Measurements from ENCODE around the gene GRAMD1B. TPM values are rescaled to one million over a fixed set of nuclear protein-coding genes. Genes with fewer than 3 reads are reported as not detected.

The GRAMD1B gene
- total RNA-seq, 2 donors from 2014 or later: 28.8 to 39.6 TPM

DNA sequence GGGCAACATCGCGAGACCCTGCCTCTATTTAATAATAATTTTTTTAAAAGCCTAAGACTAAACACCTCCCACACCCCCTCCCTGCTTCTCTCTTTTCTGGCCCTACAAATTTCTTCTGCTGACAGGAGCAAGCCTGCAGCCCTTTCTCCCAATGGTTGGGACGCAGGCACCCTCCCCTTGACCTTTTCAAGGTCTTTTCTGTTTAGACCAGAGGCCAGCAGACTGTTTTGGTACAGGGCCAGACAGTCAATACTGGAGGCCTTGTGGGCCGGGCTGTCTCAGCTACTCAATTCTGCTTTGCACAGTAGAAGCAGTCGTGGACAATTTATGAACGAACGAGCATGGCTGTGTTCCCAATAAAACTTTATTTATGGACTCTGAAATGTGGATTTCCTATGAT lies 132.1 kb downstream of the GRAMD1B start:
- Histone ChIP-seq H3K9me3 (ENCODE audit: control insufficient read depth, low read length) (no peaks in the 10 kb centered on the region), H3K4me1 (ENCODE audit: control insufficient read depth, insufficient read depth, low read length) (peaks cover 22% of the 10 kb centered on the region), H3K4me3 (ENCODE audit: low read length) (no peak overlapping the region), H3K9ac (ENCODE audit: extremely low read depth, low read length, poor library complexity, severe bottlenecking) (no peak overlapping the region), H3K36me3 (ENCODE audit: control insufficient read depth, insufficient read depth, low read length) (peaks cover 10% of the 10 kb centered on the region), H3K27ac (ENCODE audit: low read depth, low read length) (no peak overlapping the region), H3K27me3 (ENCODE audit: control insufficient read depth, insufficient read depth, low read length, poor library complexity, severe bottlenecking) (no peaks in the 10 kb centered on the region)
- peaks cover 1% of the 10 kb centered on the region for H3K27me3 Mint-ChIP-seq (ENCODE audit: insufficient read depth)
- H3K27ac Mint-ChIP-seq: no peak overlapping the region
- WGBS, 2 experiments (ENCODE audit: insufficient coverage in 1 of 2, insufficient read length in 1 of 2): 95 to 96% methylated on average over 7 of the region's 7 CpGs
- peaks cover 38% of the 10 kb centered on the region for H3K4me1 Mint-ChIP-seq
- no peak overlapping the region for H3K4me3 Mint-ChIP-seq
- no peaks in the 10 kb centered on the region for H3K36me3 Mint-ChIP-seq (ENCODE audit: low read depth)
- TF ChIP-seq, protein P1, sequence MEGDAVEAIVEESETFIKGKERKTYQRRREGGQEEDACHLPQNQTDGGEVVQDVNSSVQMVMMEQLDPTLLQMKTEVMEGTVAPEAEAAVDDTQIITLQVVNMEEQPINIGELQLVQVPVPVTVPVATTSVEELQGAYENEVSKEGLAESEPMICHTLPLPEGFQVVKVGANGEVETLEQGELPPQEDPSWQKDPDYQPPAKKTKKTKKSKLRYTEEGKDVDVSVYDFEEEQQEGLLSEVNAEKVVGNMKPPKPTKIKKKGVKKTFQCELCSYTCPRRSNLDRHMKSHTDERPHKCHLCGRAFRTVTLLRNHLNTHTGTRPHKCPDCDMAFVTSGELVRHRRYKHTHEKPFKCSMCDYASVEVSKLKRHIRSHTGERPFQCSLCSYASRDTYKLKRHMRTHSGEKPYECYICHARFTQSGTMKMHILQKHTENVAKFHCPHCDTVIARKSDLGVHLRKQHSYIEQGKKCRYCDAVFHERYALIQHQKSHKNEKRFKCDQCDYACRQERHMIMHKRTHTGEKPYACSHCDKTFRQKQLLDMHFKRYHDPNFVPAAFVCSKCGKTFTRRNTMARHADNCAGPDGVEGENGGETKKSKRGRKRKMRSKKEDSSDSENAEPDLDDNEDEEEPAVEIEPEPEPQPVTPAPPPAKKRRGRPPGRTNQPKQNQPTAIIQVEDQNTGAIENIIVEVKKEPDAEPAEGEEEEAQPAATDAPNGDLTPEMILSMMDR (conservative IDR thresholded peaks at IDR 0.05): no peak
- no peaks in the 10 kb centered on the region for H3K9me3 Mint-ChIP-seq
- DNase-seq: no peak

GRCh38 chr11:123562829-123563228 lies 132.8 kb downstream of the GRAMD1B start:
- peaks cover 22% of the 10 kb centered on the region for H3K4me1 ChIP-seq (ENCODE audit: control insufficient read depth, insufficient read depth, low read length)
- no peak overlapping the region for H3K4me3 Mint-ChIP-seq
- no peak overlapping the region for H3K4me3 ChIP-seq (ENCODE audit: low read length)
- no peaks in the 10 kb centered on the region for H3K27me3 ChIP-seq (ENCODE audit: control insufficient read depth, insufficient read depth, low read length, poor library complexity, severe bottlenecking)
- peaks cover 38% of the 10 kb centered on the region for H3K4me1 Mint-ChIP-seq
- 94 to 96% methylated on average over 8 of the region's 8 CpGs for WGBS, 2 experiments (ENCODE audit: insufficient coverage in 1 of 2, insufficient read length in 1 of 2)
- DNase-seq: no peak
- TF ChIP-seq, protein P1 (conservative IDR thresholded peaks at IDR 0.05): no peak
- H3K27ac Mint-ChIP-seq: no peak overlapping the region
- H3K36me3 ChIP-seq (ENCODE audit: control insufficient read depth, insufficient read depth, low read length): peaks cover 10% of the 10 kb centered on the region
- no peaks in the 10 kb centered on the region for H3K9me3 Mint-ChIP-seq
- no peaks in the 10 kb centered on the region for H3K9me3 ChIP-seq (ENCODE audit: control insufficient read depth, low read length)
- H3K9ac ChIP-seq (ENCODE audit: extremely low read depth, low read length, poor library complexity, severe bottlenecking): no peak overlapping the region
- peaks cover 1% of the 10 kb centered on the region for H3K27me3 Mint-ChIP-seq (ENCODE audit: insufficient read depth)
- no peak overlapping the region for H3K27ac ChIP-seq (ENCODE audit: low read depth, low read length)
- H3K36me3 Mint-ChIP-seq (ENCODE audit: low read depth): no peaks in the 10 kb centered on the region

- H3K4me1 ChIP-seq (ENCODE audit: control insufficient read depth, insufficient read depth, low read length): peaks cover 16% of the 10 kb centered on the region
- H3K9me3 Mint-ChIP-seq: no peaks in the 10 kb centered on the region
- H3K36me3 ChIP-seq (ENCODE audit: control insufficient read depth, insufficient read depth, low read length): peaks cover 10% of the 10 kb centered on the region
- H3K36me3 Mint-ChIP-seq (ENCODE audit: low read depth): no peaks in the 10 kb centered on the region
- TF ChIP-seq, protein P1 (conservative IDR thresholded peaks at IDR 0.05): no peak
- no peak overlapping the region for H3K27ac Mint-ChIP-seq
- H3K4me3 Mint-ChIP-seq: no peak overlapping the region
- DNase-seq: no peak
- H3K9ac ChIP-seq (ENCODE audit: extremely low read depth, low read length, poor library complexity, severe bottlenecking): no peak overlapping the region
- H3K4me1 Mint-ChIP-seq: peaks cover 39% of the 10 kb centered on the region
- no peaks in the 10 kb centered on the region for H3K9me3 ChIP-seq (ENCODE audit: control insufficient read depth, low read length)
- H3K4me3 ChIP-seq (ENCODE audit: low read length): no peak overlapping the region
- 90 to 94% methylated on average over 2 to 3 of the region's 3 CpGs for WGBS, 2 experiments (ENCODE audit: insufficient coverage in 1 of 2, insufficient read length in 1 of 2)
- no peaks in the 10 kb centered on the region for H3K27me3 ChIP-seq (ENCODE audit: control insufficient read depth, insufficient read depth, low read length, poor library complexity, severe bottlenecking)
- no peaks in the 10 kb centered on the region for H3K27me3 Mint-ChIP-seq (ENCODE audit: insufficient read depth)
- H3K27ac ChIP-seq (ENCODE audit: low read depth, low read length): no peak overlapping the region
Observed at GRCh38 chr11:123564221-123564620, 134.2 kb downstream of the GRAMD1B start.
